GM19193 (cell line): Measurements from ENCODE around the gene IRF2BP2.

Experiments used
- POLR2A ChIP-seq: IDR thresholded peaks from 4 replicates; pipeline ENCODE4 v1.6.1; 2011; ENCODE audit not compliant: insufficient read depth, insufficient read length; ENCODE audit errors: extremely low read depth

Gene IRF2BP2

DNA sequence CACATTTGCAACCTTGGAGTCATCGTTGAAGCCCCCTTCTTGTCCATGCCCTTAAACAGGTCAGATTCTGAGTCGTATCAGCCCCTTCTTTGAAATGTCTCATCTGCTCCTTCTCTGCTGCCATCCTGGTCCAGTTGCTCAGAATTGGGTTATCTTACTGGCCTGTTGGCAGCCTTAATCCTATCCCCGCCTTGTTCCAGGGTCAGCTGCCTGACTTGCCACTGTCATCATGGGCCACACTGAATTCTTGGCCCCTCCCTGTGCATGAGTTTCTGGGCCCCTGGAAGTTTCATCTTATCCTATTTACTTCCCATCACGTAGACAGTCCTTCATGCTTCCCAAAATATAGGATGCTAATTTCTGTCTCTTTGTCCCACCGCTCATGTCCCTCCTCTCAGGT lies 23.7 kb downstream of the IRF2BP2 start:
- TF ChIP-seq POLR2A = no peak

DNA sequence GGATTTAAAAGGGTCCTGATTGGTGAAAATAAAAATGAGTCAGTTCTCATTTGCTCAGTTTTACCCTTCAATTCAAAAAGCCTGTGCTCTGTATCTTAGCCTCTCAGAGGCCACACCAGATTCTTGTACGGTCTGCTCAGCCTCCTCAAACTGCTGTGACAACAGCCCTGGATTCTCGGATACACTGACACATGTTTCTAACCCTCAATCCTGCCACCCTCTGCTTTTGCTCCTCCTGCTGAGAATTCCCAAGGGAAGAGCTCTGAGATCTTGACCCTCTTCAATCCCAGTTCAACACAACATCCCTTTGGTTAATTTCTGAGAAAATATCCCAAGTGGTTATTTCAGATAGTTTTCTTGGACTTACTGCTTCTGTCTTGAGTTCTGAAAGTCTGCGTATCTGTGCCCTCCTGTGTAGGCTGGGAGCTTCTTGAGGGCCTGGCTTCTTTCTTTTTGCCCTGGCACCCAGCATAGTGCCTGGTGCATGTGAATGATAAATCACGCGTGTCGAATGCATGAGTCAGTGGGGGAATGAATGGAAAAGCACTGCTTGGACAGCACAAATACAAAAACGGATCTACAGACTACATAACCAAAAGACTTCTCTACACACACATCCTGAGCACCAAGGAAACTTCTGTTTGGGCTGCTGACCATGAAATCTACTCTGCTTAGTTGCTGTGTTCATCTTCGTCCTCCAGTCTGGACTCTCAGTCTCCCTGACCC lies 24.5 kb downstream of the IRF2BP2 start:
- TF ChIP-seq POLR2A = no peak

GRCh38 chr1:234584926-234585325 lies 25.1 kb downstream of the IRF2BP2 start:
- TF ChIP-seq POLR2A = no peak

DNA sequence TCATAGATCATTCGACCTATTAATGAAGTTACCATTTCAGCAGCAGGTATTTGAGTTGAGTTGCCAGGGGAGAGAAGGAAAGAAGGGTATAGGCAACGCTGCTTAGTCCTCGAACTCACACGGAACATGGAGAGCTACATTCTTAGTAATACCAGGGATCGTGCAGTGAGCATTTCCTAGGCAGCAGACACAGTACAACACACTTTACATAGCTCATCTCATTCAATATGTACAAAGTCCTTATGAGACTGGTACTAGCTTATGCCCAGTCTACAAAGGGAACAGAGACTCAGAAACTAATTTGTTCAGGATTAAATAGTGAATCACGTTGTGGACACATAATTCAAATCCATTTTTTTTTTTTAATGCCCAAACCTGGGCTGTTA lies 25.6 kb downstream of the IRF2BP2 start:
- no peak for TF ChIP-seq POLR2A

GRCh38 chr1:234583755-234584419 lies 26.1 kb downstream of the IRF2BP2 start:
- no peak for TF ChIP-seq POLR2A

DNA sequence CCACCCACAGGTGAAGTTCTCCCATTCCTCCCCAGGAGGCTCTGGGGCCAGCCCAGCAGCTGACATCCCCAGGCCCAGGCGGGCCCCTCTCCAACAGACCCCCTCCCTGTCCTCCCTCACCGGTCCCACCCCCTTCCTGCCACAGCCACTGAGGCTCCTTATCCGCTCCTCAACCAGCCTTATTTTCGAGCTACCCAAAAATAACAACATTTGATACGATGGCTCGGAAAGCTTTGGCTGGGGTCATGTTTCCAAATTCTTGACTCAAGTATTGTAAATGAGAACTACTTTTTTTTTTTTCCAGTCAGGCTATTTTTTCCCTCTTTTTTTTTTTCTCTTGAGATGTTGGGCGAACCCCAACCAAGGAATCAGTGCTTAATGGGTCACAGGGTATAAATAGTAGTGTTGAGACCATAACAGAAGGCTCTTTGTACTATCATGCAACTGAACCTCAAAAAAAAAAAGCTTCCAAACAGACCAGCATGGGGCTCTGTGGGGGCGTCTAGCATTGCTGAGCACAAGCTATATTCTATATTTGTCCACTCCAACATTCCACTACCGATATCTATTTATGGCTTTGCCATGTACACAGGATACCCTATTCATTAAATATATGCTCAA lies 27.2 kb downstream of the IRF2BP2 start:
- TF ChIP-seq POLR2A = no peak

- no peak for TF ChIP-seq POLR2A
These were observed 27.8 kb downstream of the IRF2BP2 start for GRCh38 chr1:234582186-234582585.

DNA sequence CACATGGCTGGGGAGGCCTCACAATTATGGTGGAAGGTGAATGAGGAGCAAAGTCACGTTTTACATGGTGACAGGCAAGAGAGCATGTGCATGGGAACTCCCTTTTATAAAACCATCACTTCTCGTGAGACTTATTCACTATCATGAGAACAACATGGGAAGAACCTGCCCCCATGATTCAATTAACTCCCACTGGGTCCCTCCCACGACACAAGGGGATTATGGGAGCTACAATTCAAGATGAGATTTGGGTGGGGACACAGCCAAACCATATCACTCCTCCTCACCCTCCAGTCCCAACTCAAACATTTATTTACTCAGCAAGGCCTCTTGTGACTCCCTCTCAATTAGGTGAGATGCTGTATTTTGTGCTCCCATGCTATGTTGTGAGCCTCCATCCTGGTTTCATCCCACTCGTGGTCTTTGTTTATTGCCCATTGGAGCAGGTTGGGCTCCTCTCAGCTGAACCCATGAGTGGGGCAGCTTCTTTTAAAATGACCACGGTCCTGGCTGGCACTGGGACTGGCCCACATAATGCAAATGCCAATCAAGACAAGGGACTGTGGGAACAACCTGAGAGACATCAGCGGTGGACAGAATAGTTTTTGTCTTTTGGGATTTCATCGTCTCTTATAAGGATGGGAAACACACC lies 28.8 kb downstream of the IRF2BP2 start:
- TF ChIP-seq POLR2A = no peak

DNA sequence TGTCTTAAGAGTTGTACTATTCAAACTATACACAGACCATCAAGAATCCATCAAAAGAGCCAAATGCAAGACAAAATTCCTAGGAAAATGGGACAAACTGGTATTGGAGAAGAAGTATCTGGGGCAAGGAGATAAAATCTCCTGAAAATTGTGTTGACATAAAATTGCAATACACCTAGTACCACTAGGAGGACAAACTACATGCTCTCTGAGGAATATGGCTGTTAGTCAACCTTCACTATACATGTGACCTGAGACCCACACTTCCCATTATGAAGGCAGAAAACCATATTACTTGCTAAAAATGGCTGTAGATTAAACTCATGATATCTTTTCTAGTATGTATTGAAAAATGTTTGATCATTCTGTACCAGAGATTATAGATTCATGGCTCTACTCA lies 30.0 kb downstream of the IRF2BP2 start:
- no peak for TF ChIP-seq POLR2A

GRCh38 chr1:234578735-234579134 lies 31.2 kb downstream of the IRF2BP2 start:
- no peak for TF ChIP-seq POLR2A

DNA sequence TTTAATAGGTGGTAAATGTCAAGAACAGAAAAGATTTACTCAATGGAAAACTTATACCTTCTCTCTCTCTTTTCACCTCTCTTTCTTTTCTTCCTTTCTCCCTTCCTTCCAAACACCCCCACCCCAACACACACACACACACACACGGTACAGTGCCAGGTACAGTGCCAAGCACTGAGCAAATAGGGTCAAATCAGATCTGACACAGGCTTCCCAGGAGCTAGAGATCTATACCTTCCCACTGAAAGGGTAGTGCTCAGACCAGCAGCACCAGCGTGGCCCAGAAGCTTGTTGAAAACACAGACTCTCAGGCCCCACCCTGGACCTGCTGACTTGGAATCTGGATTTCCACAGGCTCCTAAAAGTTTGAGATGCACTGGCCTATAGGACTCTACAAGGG lies 31.9 kb downstream of the IRF2BP2 start:
- no peak for TF ChIP-seq POLR2A

DNA sequence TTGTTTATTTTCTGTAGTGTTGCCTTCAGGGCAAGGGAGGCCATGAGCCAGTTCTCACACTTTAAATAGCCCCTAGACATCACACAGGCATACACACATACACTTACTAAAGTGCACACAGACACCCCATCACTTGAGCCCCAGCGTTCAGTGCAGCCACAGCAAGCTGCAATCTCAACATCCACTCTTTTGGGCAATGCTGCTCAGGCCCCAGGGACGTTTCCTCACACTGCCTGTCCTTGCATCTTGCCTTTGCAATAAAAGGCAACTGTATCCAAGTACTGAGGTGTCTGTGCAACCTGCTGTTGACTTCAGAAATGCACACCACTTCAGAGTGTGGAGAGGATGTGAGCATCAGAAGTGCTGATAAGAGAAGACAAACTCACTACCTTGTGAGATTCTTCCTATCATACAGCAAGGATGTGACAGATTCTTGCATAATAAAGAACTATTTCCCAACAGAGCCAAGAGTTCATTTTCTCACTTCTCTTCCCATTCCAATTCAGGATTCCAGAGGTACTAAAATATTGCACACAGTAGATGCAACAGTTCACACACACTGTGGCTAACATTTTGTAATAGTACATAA lies 36.2 kb downstream of the IRF2BP2 start:
- no peak for TF ChIP-seq POLR2A

GRCh38 chr1:234572966-234573365 lies 37.0 kb downstream of the IRF2BP2 start:
- no peak for TF ChIP-seq POLR2A

GRCh38 chr1:234571702-234572101 lies 38.3 kb downstream of the IRF2BP2 start:
- TF ChIP-seq POLR2A = no peak

- no peak for TF ChIP-seq POLR2A
These were observed 39.5 kb downstream of the IRF2BP2 start for GRCh38 chr1:234570329-234571120.

DNA sequence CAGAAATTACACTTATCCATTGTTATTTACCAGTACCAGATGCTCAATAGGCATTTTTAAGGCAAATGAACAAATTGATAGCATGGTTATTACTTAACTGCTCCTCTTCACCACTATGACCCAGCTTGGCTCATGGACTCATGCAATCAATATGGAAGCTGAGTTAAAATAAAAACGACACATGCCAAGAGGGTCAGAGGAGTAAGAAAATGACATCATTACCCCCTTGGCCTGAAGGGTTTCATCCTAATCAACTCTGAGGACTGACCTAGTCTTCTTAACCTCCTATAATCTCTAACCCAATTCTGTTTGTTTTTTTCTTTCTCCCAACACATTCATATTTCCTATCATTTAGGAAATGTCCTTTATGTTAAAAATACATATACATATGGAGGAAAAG lies 41.6 kb downstream of the IRF2BP2 start:
- TF ChIP-seq POLR2A = no peak
